ENCODE data around the gene SGK1.

GRCh38 chr6:134340179-134340975 is 22.5 kb upstream of the SGK1 start:
- TF ChIP-seq CTCF (IDR thresholded peaks at IDR 0.05; ENCODE audit: low read depth, low read length) (no peak), MAX (IDR thresholded peaks at IDR 0.05; ENCODE audit: low read depth, low read length) (no peak), POLR2A (IDR thresholded peaks at IDR 0.05; ENCODE audit: extremely low read depth, insufficient read length) (no peak)
